D341Med (cell line): ENCODE data around the gene AK8.
"Not testable (repeated sequence)": the region's sequence is repeated elsewhere in the genome, so short reads cannot be mapped to it uniquely, and the experiment has no call there.

ENCODE experiments used
- DNase-seq: peaks from one replicate; pipeline ENCODE4 v3.0.0; 2012; ENCODE audit warnings: low spot score

Gene AK8

GRCh38 chr9:132797861-132798659 is 80.0 kb downstream of the AK8 start:
- no peak for DNase-seq

GRCh38 chr9:132795511-132796303 is 82.4 kb downstream of the AK8 start:
- no peak for DNase-seq

GRCh38 chr9:132794730-132795380 is 83.2 kb downstream of the AK8 start:
- no peak for DNase-seq

- no peak for DNase-seq
Measured at GRCh38 chr9:132793606-132794580, 84.2 kb downstream of the AK8 start.

GRCh38 chr9:132792547-132792946 is 85.5 kb downstream of the AK8 start:
- DNase-seq, result no peak

- DNase-seq, result no peak
Measured at GRCh38 chr9:132791699-132792240, 86.3 kb downstream of the AK8 start.

- DNase-seq, result no peak
Measured at GRCh38 chr9:132789719-132790118, 88.4 kb downstream of the AK8 start.

GRCh38 chr9:132788378-132788777 is 89.7 kb downstream of the AK8 start:
- no peak for DNase-seq

- DNase-seq, result no peak
Measured at GRCh38 chr9:132787748-132788159, 90.3 kb downstream of the AK8 start.

- DNase-seq, result no peak
Measured at GRCh38 chr9:132784286-132784830, 93.7 kb downstream of the AK8 start.

GRCh38 chr9:132783006-132783405 is 95.1 kb downstream of the AK8 start:
- no peak for DNase-seq

GRCh38 chr9:132782037-132782436 is 96.0 kb downstream of the AK8 start:
- DNase-seq, result no peak

GRCh38 chr9:132780230-132781007 is 97.7 kb downstream of the AK8 start:
- no peak for DNase-seq

- DNase-seq, result no peak
Measured at GRCh38 chr9:132776891-132777290, 101.2 kb downstream of the AK8 start.

- DNase-seq, result no peak
Measured at GRCh38 chr9:132776268-132776667, 101.8 kb downstream of the AK8 start.

- no peak for DNase-seq
Measured at GRCh38 chr9:132775720-132776119, 102.4 kb downstream of the AK8 start.

GRCh38 chr9:132774886-132775285 is 103.2 kb downstream of the AK8 start:
- no peak for DNase-seq

GRCh38 chr9:132773764-132774339 is 104.2 kb downstream of the AK8 start:
- no peak for DNase-seq

GRCh38 chr9:132773093-132773492 is 105.0 kb downstream of the AK8 start:
- no peak for DNase-seq

- DNase-seq, result not testable (repeated sequence)
Measured at GRCh38 chr9:132771752-132772151, 106.3 kb downstream of the AK8 start.
